ENCODE measurements around the gene NRXN2.

GRCh38 chr11:64619196-64619595 is 103.8 kb downstream of the NRXN2 start:
- TF ChIP-seq POLR2A (IDR thresholded peaks at IDR 0.05; ENCODE audit: extremely low read depth, insufficient read length) (no peak), CTCF (IDR thresholded peaks at IDR 0.05; ENCODE audit: low read depth, low read length) (no peak), MYC (IDR thresholded peaks at IDR 0.05; ENCODE audit: low read depth, low read length) (no peak)
